Chondrocyte (in vitro differentiated cells): ENCODE measurements around the gene OR8G5. TPM values are rescaled to one million over a fixed set of nuclear protein-coding genes. Genes with fewer than 3 reads are reported as not detected.

ENCODE experiments used
- DNase-seq: peaks from one replicate; pipeline ENCODE4 v3.0.0; 2021; ENCODE audit warnings: mixed read lengths, low spot score
- H3K27ac Mint-ChIP-seq: one replicate; pipeline ENCODE4 v1.8.0; 2021; ENCODE audit warnings: mild to moderate bottlenecking, moderate library complexity, mixed read lengths; ENCODE audit not compliant: unreplicated experiment
- H3K27me3 Mint-ChIP-seq: 2 replicates; pipeline ENCODE4 v1.8.0; 2021; ENCODE audit warnings: low read depth, mixed read lengths
- H3K36me3 Mint-ChIP-seq: 2 replicates; pipeline ENCODE4 v1.8.0; 2021; ENCODE audit warnings: low read depth, mixed read lengths
- H3K4me1 Mint-ChIP-seq: 2 replicates; pipeline ENCODE4 v1.8.0; 2021; ENCODE audit warnings: low read depth, mild to moderate bottlenecking, mixed read lengths
- H3K4me3 Mint-ChIP-seq: one replicate; pipeline ENCODE4 v1.8.0; 2021; ENCODE audit warnings: mild to moderate bottlenecking, moderate library complexity, mixed read lengths; ENCODE audit not compliant: unreplicated experiment
- H3K9me3 Mint-ChIP-seq: 2 replicates; pipeline ENCODE4 v1.8.0; 2021; ENCODE audit warnings: low read depth, mixed read lengths
- total RNA-seq: library from RNA; stranded (reverse); gene quantifications from 3 replicates; pipeline ENCODE4 v1.2.1, GENCODE V29; 2021
- TF ChIP-seq, protein P1 (sequence below): fragments of 200-600 bp; sonication (generic); IDR thresholded peaks from 2 replicates; pipeline ENCODE4 v1.5.0; 2021; ENCODE audit warnings: antibody characterized with exemption, mild to moderate bottlenecking, moderate library complexity

Gene OR8G5
- total RNA-seq, 1 donor from 2014 or later, result 0.20 TPM

DNA sequence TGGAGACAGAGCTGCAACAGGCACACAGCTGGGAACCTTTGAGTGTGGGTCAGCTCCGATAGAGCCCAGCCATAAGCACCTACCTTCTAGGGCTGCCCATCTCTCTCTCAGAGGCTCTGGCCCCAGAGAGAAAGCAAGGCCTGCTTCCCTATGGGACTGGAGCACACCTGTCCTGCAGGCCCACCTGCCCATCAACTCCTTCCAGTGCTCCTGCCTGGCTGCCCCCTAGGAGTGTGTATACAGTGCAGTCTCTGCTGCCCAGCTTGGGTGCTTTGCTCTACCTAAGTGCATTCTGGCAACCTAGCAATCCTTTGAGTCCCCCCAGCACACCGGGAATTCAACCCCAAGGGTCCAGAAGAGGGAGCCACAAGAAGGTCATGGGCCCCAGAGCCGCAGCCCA, 21.0 kb downstream of the OR8G5 start:
- Mint-ChIP-seq H3K4me3 (no peak overlapping the region), H3K36me3 (no peaks in the 10 kb centered on the region), H3K27ac (no peak overlapping the region), H3K4me1 (no peaks in the 10 kb centered on the region), H3K27me3 (no peaks in the 10 kb centered on the region), H3K9me3 (peaks cover 19% of the 10 kb centered on the region)
- DNase-seq, result no peak
- TF ChIP-seq, protein P1, sequence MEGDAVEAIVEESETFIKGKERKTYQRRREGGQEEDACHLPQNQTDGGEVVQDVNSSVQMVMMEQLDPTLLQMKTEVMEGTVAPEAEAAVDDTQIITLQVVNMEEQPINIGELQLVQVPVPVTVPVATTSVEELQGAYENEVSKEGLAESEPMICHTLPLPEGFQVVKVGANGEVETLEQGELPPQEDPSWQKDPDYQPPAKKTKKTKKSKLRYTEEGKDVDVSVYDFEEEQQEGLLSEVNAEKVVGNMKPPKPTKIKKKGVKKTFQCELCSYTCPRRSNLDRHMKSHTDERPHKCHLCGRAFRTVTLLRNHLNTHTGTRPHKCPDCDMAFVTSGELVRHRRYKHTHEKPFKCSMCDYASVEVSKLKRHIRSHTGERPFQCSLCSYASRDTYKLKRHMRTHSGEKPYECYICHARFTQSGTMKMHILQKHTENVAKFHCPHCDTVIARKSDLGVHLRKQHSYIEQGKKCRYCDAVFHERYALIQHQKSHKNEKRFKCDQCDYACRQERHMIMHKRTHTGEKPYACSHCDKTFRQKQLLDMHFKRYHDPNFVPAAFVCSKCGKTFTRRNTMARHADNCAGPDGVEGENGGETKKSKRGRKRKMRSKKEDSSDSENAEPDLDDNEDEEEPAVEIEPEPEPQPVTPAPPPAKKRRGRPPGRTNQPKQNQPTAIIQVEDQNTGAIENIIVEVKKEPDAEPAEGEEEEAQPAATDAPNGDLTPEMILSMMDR, result no peak

DNA sequence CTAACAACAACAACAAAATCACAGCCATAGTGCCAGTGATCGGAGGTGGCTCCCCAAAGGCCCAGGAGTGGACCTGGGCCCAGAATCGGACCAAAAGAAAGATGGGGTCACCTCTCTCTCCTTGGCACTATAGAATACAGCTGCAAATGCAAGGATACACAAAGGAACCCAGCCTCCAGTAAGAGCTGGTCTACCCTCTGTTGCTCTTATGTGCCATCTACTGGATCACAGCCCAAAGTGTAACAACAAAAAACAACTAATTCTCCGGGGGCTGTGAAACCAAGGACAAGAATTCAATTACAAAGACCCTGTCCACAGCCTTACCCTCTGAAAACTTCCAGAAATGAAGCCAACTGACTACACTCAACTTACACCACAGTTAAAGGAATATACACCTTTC, 21.6 kb downstream of the OR8G5 start:
- Mint-ChIP-seq H3K36me3 (no peaks in the 10 kb centered on the region), H3K27ac (no peak overlapping the region), H3K27me3 (no peaks in the 10 kb centered on the region), H3K4me1 (no peaks in the 10 kb centered on the region), H3K9me3 (peaks cover 19% of the 10 kb centered on the region), H3K4me3 (no peak overlapping the region)
- no peak for DNase-seq
- TF ChIP-seq, protein P1, result no peak

DNA sequence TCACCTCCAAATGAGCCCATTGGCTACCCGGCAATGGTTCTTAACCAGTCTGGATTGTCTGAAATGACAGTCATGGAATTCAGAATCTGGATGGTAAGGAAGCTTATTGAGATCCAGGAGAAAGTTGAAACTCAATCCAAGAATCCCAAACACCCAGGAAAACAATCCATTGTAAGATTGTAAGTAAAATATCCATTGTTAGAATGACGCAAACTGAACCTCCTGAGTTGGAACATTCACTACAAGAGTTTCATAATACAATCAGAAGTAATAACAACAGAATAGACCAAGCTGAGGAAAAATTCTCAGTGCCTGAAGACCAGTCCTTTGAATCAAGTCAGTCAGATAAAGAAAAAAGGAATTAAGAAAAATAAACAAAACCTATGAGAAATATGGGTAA, 22.1 kb downstream of the OR8G5 start:
- Mint-ChIP-seq H3K4me1 (no peaks in the 10 kb centered on the region), H3K27me3 (no peaks in the 10 kb centered on the region), H3K9me3 (peaks cover 19% of the 10 kb centered on the region), H3K27ac (no peak overlapping the region), H3K4me3 (no peak overlapping the region), H3K36me3 (no peaks in the 10 kb centered on the region)
- TF ChIP-seq, protein P1, result no peak
- no peak for DNase-seq

DNA sequence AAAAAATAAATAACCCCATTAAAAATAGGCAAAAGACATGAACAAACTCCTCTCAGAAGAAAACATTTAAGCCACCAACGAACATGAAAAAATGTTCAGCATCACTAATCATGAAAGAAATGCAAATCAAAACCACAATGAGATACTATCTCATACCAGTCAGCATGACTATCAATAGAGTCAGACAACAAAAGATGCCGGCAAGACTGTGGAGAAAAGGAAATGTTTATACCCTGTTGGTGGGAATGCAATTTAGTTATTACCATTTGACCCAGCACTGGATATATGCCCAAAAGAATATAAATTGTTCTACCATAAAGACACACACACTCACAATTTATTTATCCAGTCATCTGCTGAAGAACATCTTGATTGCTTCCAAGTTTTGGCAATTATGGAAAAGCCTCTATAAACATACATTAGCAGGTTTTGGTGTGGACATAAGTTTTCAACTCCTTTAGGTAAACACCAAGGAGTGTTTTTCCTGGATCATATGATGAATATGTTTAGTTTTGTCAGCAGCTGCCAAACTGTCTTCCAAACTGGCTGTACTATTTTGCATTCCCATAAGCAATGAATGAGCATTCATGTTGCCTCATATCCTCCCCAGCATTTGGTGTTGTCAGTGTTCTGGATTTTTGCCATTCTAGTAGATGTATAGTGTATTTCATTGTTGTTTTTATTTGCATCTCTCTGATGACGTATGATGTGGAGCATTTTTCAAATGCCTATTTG, 29.6 kb downstream of the OR8G5 start:
- H3K4me3 Mint-ChIP-seq, result no peak overlapping the region
- no peak overlapping the region for H3K27ac Mint-ChIP-seq
- TF ChIP-seq, protein P1, result no peak
- peaks cover 35% of the 10 kb centered on the region for H3K9me3 Mint-ChIP-seq
- DNase-seq, result no peak
- H3K27me3 Mint-ChIP-seq, result no peaks in the 10 kb centered on the region
- no peaks in the 10 kb centered on the region for H3K4me1 Mint-ChIP-seq
- peaks cover 1% of the 10 kb centered on the region for H3K36me3 Mint-ChIP-seq

DNA sequence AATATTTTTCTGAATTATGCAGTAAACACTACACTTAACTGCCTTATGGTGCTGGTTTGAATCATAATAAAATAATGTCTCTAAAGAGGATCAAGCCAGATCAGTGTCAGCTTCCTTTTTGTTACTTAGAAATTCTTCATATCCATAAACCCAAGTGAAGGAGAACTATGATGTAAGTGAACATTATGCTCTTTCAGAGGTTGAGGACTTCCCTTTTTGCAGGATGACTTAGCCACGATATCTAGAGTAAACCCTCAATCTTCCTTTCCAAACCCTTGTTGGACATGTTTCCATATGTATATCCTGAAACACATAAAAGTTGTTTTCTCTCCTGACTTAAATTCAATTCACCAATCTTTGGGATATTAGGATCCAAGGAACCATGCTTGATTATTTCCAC, 38.5 kb downstream of the OR8G5 start:
- Mint-ChIP-seq H3K36me3 (no peaks in the 10 kb centered on the region), H3K4me3 (no peak overlapping the region), H3K9me3 (peaks cover 17% of the 10 kb centered on the region), H3K27ac (no peak overlapping the region), H3K4me1 (no peaks in the 10 kb centered on the region), H3K27me3 (no peaks in the 10 kb centered on the region)
- no peak for DNase-seq
- TF ChIP-seq, protein P1, result no peak
